GM23338 (cell line): ENCODE data around the gene SSU72. TPM values are rescaled to one million over a fixed set of nuclear protein-coding genes. Genes with fewer than 3 reads are reported as not detected.

Experiments used
- ATAC-seq: fragments of 200-7000 bp; cut with Tn5 transposase; 3 replicates; pipeline ENCODE4 v1.9.1; 2020
- DNase-seq: peaks from one replicate; pipeline ENCODE4 v3.0.0-alpha.2; 2015; ENCODE audit warnings: low spot score
- H2AFZ ChIP-seq: fragments of 200-600 bp; sonication (generic); 2 replicates; pipeline ENCODE4 v1.8.0; 2016; ENCODE audit warnings: antibody characterized with exemption, mild to moderate bottlenecking, moderate library complexity
- H3F3A ChIP-seq: fragments of 200-600 bp; sonication (generic); replicated peaks from 2 replicates; pipeline ENCODE4 v1.8.0; 2017; ENCODE audit warnings: antibody characterized with exemption, mixed run types, low read depth
- H3K27ac ChIP-seq: fragments of 200-600 bp; sonication (generic); 2 replicates; pipeline ENCODE4 v1.6.1; 2016; ENCODE audit warnings: low read depth
- H3K27me3 ChIP-seq: fragments of 200-600 bp; sonication (generic); 2 replicates; pipeline ENCODE4 v1.8.0; 2016; ENCODE audit warnings: mild to moderate bottlenecking, mixed run types, moderate library complexity; ENCODE audit not compliant: insufficient read depth
- H3K36me3 ChIP-seq: fragments of 200-600 bp; sonication (generic); 2 replicates; pipeline ENCODE4 v1.8.0; 2016; ENCODE audit warnings: mild to moderate bottlenecking; ENCODE audit not compliant: insufficient read depth
- H3K4me1 ChIP-seq: fragments of 200-600 bp; sonication (generic); 2 replicates; pipeline ENCODE4 v1.8.0; 2016; ENCODE audit warnings: mild to moderate bottlenecking, moderate library complexity; ENCODE audit not compliant: insufficient read depth
- H3K4me2 ChIP-seq: fragments of 200-600 bp; sonication (generic); 2 replicates; pipeline ENCODE4 v1.7.1; 2017; ENCODE audit warnings: mixed run types
- H3K4me3 ChIP-seq: fragments of 200-600 bp; sonication (generic); 2 replicates; pipeline ENCODE4 v1.6.1; 2016; ENCODE audit warnings: mixed run types
- H3K79me2 ChIP-seq: fragments of 200-600 bp; sonication (generic); replicated peaks from 2 replicates; pipeline ENCODE4 v1.8.0; 2017; ENCODE audit warnings: mild to moderate bottlenecking; ENCODE audit not compliant: insufficient read depth
- H3K9me2 ChIP-seq: fragments of 200-600 bp; sonication (generic); 2 replicates; pipeline ENCODE4 v1.8.0; 2017; ENCODE audit not compliant: insufficient read depth
- H4K20me1 ChIP-seq: fragments of 200-600 bp; sonication (generic); replicated peaks from 2 replicates; pipeline ENCODE4 v1.8.0; 2017; ENCODE audit warnings: mild to moderate bottlenecking; ENCODE audit not compliant: insufficient read depth
- H3K27ac Mint-ChIP-seq: 2 replicates; pipeline ENCODE4 v1.8.0; 2020; ENCODE audit warnings: inconsistent platforms, mild to moderate bottlenecking, moderate library complexity, mixed read lengths
- H3K27me3 Mint-ChIP-seq: 3 replicates; pipeline ENCODE4 v1.8.0; 2022; ENCODE audit warnings: low read depth, mild to moderate bottlenecking, moderate library complexity, mixed read lengths, inconsistent platforms; ENCODE audit not compliant: insufficient read depth, poor library complexity
- H3K36me3 Mint-ChIP-seq: 3 replicates; pipeline ENCODE4 v1.8.0; 2021; ENCODE audit warnings: low read depth, mild to moderate bottlenecking, inconsistent platforms, moderate library complexity, mixed read lengths
- H3K4me1 Mint-ChIP-seq: 3 replicates; pipeline ENCODE4 v1.8.0; 2020; ENCODE audit warnings: mild to moderate bottlenecking, inconsistent platforms, mixed read lengths
- H3K4me3 Mint-ChIP-seq: 3 replicates; pipeline ENCODE4 v1.8.0; 2021; ENCODE audit warnings: moderate library complexity, mild to moderate bottlenecking, inconsistent platforms, mixed read lengths
- H3K9me3 Mint-ChIP-seq: 3 replicates; pipeline ENCODE4 v1.8.0; 2020; ENCODE audit warnings: moderate library complexity, mild to moderate bottlenecking, inconsistent platforms, mixed read lengths
- CREB1 ChIP-seq: fragments of 250-450 bp; sonication (Bioruptor Pico); IDR thresholded peaks from 2 replicates; pipeline ENCODE4 v1.5.0; 2020; ENCODE audit warnings: low read depth, mild to moderate bottlenecking, moderate library complexity
- EZH2 ChIP-seq: fragments of 200-600 bp; sonication (generic); IDR thresholded peaks from one replicate; pipeline ENCODE4 v1.8.0; 2017; ENCODE audit warnings: antibody characterized with exemption, mild to moderate bottlenecking, low read depth; ENCODE audit not compliant: unreplicated experiment
- EZH2phosphoT487 ChIP-seq: fragments of 200-600 bp; sonication (generic); IDR thresholded peaks from one replicate; pipeline ENCODE4 v1.8.1; 2018; ENCODE audit warnings: antibody characterized with exemption; ENCODE audit not compliant: unreplicated experiment
- JUNB ChIP-seq: IDR thresholded peaks from one replicate; pipeline ENCODE4 v1.6.1; 2016; ENCODE audit warnings: antibody characterized with exemption; ENCODE audit not compliant: unreplicated experiment
- NANOG ChIP-seq: IDR thresholded peaks from 2 replicates; pipeline ENCODE4 v1.6.1; 2016; ENCODE audit warnings: antibody characterized with exemption, borderline replicate concordance
- POLR2AphosphoS5 ChIP-seq: IDR thresholded peaks from 2 replicates; pipeline ENCODE4 v1.6.1; 2016; ENCODE audit warnings: antibody characterized with exemption, low read depth
- STAT1 ChIP-seq: IDR thresholded peaks from one replicate; pipeline ENCODE4 v1.6.1; 2016; ENCODE audit warnings: antibody characterized with exemption; ENCODE audit not compliant: unreplicated experiment
- ZNF114 ChIP-seq: fragments of 250-450 bp; sonication (Bioruptor Pico); IDR thresholded peaks from 2 replicates; pipeline ENCODE4 v1.5.0; 2020; ENCODE audit warnings: mild to moderate bottlenecking, moderate library complexity
- ZNF331 ChIP-seq: fragments of 250-450 bp; sonication (Bioruptor Pico); IDR thresholded peaks from 2 replicates; pipeline ENCODE4 v1.5.0; 2020; ENCODE audit warnings: low read depth, mild to moderate bottlenecking, moderate library complexity
- polyA plus RNA-seq: library from polyadenylated mRNA; unstranded; fragments of >200 nt; fragmentation: Nextera tagmentation; extraction: Ambion mirVana; gene quantifications from 2 replicates; pipeline ENCODE4 v1.2.1, GENCODE V29; 2016
- total RNA-seq: library from RNA; depleted of rRNA; stranded (reverse); fragments of >200 nt; shearing (Covaris generic); gene quantifications from 2 replicates; pipeline ENCODE4 v1.2.3, GENCODE V29; 2014
- TF ChIP-seq, protein P1 (sequence below): fragments of 250-450 bp; sonication (Bioruptor Pico); IDR thresholded peaks from 2 replicates; pipeline ENCODE4 v1.5.0; 2020; ENCODE audit warnings: mild to moderate bottlenecking, moderate library complexity
- TF ChIP-seq, protein P2 (sequence below), 2 experiments: fragments of 200-600 bp in 1 of 2; sonication (generic) in 1 of 2; conservative IDR thresholded peaks; 2 replicates each; pipeline versions ENCODE4 v1.5.1 to v1.6.1; 2016 to 2017; ENCODE audit warnings: antibody characterized with exemption in 2 of 2, low read depth in 2 of 2, mild to moderate bottlenecking in 2 of 2, moderate library complexity in 1 of 2
- TF ChIP-seq, protein P3 (sequence below): IDR thresholded peaks from one replicate; pipeline ENCODE4 v1.6.1; 2018; ENCODE audit warnings: antibody characterized with exemption; ENCODE audit not compliant: unreplicated experiment
- TF ChIP-seq, protein P4 (sequence below): IDR thresholded peaks from 2 replicates; pipeline ENCODE4 v1.6.1; 2016; ENCODE audit warnings: antibody characterized with exemption

SSU72 gene
- total and polyA plus RNA-seq, 2 experiments from 2014 or later, result 148 to 248 TPM

DNA sequence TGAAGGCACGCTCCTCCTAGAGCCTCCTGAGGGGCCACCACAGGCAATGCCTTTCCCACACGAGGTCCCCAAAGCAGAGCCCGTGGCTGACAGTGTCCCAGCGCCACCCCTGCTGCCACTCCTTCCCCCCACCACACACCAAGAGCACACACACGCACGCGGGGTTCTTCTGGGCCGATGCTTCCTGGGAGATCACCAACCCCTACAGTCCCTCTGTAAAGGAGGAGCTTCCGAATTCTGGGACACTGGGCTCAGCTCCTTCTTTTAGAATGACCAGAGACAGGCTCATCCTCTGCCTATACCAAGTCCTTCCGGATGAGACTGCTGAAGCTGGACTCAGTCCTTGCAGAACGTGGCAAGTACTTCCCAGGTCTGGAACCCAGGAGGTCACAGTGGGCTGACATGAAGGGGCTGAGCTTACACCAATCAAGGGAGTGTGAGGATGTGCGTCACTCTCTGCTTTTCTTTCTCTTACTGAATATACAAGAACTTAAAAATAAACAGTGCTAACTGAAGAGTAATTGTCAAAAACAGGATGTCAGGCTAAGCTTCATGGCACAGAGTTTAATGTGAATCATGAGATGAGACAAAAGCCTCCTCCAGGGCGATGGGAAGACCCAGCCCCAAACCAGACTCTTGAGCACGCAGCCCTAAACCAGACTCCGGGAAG is 12.7 kb downstream of the SSU72 start:
- Mint-ChIP-seq H3K27ac (peak overlapping the region; percentile 77), H3K36me3 (peaks cover 59% of the 10 kb centered on the region), H3K9me3 (no peaks in the 10 kb centered on the region; the same call in 2 of the 3 replicates), H3K4me1 (peaks cover under 1% of the 10 kb centered on the region; the same call in 2 of the 3 replicates), H3K4me3 (no peak overlapping the region), H3K27me3 (peaks cover 19% of the 10 kb centered on the region)
- no peaks in the 10 kb centered on the region for H3K9me2 ChIP-seq
- H3K79me2 ChIP-seq, result peaks cover 40% of the 10 kb centered on the region
- peaks cover 27% of the 10 kb centered on the region for H3F3A ChIP-seq
- H2AFZ ChIP-seq, result no peak overlapping the region
- peaks cover 1% of the 10 kb centered on the region; the same call in 1 of the 2 replicates for H3K4me1 ChIP-seq
- TF ChIP-seq ZNF114 (no peak), JUNB (no peak), EZH2 (no peak), POLR2AphosphoS5 (no peak), NANOG (no peak), EZH2phosphoT487 (no peak), ZNF331 (CRISPR knock-in tag) (no peak), CREB1 (CRISPR knock-in tag) (no peak), STAT1 (no peak)
- TF ChIP-seq, protein P1, sequence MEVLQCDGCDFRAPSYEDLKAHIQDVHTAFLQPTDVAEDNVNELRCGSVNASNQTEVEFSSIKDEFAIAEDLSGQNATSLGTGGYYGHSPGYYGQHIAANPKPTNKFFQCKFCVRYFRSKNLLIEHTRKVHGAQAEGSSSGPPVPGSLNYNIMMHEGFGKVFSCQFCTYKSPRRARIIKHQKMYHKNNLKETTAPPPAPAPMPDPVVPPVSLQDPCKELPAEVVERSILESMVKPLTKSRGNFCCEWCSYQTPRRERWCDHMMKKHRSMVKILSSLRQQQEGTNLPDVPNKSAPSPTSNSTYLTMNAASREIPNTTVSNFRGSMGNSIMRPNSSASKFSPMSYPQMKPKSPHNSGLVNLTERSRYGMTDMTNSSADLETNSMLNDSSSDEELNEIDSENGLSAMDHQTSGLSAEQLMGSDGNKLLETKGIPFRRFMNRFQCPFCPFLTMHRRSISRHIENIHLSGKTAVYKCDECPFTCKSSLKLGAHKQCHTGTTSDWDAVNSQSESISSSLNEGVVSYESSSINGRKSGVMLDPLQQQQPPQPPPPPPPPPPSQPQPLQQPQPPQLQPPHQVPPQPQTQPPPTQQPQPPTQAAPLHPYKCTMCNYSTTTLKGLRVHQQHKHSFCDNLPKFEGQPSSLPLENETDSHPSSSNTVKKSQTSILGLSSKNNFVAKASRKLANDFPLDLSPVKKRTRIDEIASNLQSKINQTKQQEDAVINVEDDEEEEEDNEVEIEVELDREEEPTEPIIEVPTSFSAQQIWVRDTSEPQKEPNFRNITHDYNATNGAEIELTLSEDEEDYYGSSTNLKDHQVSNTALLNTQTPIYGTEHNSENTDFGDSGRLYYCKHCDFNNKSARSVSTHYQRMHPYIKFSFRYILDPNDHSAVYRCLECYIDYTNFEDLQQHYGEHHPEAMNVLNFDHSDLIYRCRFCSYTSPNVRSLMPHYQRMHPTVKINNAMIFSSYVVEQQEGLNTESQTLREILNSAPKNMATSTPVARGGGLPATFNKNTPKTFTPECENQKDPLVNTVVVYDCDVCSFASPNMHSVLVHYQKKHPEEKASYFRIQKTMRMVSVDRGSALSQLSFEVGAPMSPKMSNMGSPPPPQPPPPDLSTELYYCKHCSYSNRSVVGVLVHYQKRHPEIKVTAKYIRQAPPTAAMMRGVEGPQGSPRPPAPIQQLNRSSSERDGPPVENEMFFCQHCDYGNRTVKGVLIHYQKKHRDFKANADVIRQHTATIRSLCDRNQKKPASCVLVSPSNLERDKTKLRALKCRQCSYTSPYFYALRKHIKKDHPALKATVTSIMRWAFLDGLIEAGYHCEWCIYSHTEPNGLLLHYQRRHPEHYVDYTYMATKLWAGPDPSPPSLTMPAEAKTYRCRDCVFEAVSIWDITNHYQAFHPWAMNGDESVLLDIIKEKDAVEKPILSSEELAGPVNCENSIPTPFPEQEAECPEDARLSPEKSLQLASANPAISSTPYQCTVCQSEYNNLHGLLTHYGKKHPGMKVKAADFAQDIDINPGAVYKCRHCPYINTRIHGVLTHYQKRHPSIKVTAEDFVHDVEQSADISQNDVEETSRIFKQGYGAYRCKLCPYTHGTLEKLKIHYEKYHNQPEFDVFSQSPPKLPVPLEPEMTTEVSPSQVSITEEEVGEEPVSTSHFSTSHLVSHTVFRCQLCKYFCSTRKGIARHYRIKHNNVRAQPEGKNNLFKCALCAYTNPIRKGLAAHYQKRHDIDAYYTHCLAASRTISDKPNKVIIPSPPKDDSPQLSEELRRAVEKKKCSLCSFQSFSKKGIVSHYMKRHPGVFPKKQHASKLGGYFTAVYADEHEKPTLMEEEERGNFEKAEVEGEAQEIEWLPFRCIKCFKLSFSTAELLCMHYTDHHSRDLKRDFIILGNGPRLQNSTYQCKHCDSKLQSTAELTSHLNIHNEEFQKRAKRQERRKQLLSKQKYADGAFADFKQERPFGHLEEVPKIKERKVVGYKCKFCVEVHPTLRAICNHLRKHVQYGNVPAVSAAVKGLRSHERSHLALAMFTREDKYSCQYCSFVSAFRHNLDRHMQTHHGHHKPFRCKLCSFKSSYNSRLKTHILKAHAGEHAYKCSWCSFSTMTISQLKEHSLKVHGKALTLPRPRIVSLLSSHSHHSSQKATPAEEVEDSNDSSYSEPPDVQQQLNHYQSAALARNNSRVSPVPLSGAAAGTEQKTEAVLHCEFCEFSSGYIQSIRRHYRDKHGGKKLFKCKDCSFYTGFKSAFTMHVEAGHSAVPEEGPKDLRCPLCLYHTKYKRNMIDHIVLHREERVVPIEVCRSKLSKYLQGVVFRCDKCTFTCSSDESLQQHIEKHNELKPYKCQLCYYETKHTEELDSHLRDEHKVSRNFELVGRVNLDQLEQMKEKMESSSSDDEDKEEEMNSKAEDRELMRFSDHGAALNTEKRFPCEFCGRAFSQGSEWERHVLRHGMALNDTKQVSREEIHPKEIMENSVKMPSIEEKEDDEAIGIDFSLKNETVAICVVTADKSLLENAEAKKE, result no peak
- TF ChIP-seq, protein P2, sequence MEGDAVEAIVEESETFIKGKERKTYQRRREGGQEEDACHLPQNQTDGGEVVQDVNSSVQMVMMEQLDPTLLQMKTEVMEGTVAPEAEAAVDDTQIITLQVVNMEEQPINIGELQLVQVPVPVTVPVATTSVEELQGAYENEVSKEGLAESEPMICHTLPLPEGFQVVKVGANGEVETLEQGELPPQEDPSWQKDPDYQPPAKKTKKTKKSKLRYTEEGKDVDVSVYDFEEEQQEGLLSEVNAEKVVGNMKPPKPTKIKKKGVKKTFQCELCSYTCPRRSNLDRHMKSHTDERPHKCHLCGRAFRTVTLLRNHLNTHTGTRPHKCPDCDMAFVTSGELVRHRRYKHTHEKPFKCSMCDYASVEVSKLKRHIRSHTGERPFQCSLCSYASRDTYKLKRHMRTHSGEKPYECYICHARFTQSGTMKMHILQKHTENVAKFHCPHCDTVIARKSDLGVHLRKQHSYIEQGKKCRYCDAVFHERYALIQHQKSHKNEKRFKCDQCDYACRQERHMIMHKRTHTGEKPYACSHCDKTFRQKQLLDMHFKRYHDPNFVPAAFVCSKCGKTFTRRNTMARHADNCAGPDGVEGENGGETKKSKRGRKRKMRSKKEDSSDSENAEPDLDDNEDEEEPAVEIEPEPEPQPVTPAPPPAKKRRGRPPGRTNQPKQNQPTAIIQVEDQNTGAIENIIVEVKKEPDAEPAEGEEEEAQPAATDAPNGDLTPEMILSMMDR (conservative IDR thresholded peaks at IDR 0.05; ENCODE audit: low read depth in 2 of 2), result no peak
- TF ChIP-seq, protein P3, sequence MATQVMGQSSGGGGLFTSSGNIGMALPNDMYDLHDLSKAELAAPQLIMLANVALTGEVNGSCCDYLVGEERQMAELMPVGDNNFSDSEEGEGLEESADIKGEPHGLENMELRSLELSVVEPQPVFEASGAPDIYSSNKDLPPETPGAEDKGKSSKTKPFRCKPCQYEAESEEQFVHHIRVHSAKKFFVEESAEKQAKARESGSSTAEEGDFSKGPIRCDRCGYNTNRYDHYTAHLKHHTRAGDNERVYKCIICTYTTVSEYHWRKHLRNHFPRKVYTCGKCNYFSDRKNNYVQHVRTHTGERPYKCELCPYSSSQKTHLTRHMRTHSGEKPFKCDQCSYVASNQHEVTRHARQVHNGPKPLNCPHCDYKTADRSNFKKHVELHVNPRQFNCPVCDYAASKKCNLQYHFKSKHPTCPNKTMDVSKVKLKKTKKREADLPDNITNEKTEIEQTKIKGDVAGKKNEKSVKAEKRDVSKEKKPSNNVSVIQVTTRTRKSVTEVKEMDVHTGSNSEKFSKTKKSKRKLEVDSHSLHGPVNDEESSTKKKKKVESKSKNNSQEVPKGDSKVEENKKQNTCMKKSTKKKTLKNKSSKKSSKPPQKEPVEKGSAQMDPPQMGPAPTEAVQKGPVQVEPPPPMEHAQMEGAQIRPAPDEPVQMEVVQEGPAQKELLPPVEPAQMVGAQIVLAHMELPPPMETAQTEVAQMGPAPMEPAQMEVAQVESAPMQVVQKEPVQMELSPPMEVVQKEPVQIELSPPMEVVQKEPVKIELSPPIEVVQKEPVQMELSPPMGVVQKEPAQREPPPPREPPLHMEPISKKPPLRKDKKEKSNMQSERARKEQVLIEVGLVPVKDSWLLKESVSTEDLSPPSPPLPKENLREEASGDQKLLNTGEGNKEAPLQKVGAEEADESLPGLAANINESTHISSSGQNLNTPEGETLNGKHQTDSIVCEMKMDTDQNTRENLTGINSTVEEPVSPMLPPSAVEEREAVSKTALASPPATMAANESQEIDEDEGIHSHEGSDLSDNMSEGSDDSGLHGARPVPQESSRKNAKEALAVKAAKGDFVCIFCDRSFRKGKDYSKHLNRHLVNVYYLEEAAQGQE, result no peak
- TF ChIP-seq, protein P4, sequence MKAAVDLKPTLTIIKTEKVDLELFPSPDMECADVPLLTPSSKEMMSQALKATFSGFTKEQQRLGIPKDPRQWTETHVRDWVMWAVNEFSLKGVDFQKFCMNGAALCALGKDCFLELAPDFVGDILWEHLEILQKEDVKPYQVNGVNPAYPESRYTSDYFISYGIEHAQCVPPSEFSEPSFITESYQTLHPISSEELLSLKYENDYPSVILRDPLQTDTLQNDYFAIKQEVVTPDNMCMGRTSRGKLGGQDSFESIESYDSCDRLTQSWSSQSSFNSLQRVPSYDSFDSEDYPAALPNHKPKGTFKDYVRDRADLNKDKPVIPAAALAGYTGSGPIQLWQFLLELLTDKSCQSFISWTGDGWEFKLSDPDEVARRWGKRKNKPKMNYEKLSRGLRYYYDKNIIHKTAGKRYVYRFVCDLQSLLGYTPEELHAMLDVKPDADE, result no peak
- peaks cover 23% of the 10 kb centered on the region for H3K36me3 ChIP-seq
- no peak overlapping the region for H3K4me3 ChIP-seq
- no peak overlapping the region for H3K27ac ChIP-seq
- no peaks in the 10 kb centered on the region for H3K27me3 ChIP-seq
- H4K20me1 ChIP-seq, result peaks cover 36% of the 10 kb centered on the region
- DNase-seq, result no peak
- no peak overlapping the region for H3K4me2 ChIP-seq
- ATAC-seq, result no peak
